Neural progenitor cell (in vitro differentiated cells): Measurements from ENCODE around the gene APIP.

Experiments used
- EZH2phosphoT487 ChIP-seq: fragments of 200-600 bp; sonication (generic); IDR thresholded peaks from 2 replicates; pipeline ENCODE4 v1.6.1; 2017; ENCODE audit warnings: antibody characterized with exemption
- TF ChIP-seq, protein P1 (sequence below): fragments of 200-600 bp; sonication (generic); IDR thresholded peaks from 2 replicates; pipeline ENCODE4 v1.5.1; 2017; ENCODE audit warnings: antibody characterized with exemption, mild to moderate bottlenecking

DNA sequence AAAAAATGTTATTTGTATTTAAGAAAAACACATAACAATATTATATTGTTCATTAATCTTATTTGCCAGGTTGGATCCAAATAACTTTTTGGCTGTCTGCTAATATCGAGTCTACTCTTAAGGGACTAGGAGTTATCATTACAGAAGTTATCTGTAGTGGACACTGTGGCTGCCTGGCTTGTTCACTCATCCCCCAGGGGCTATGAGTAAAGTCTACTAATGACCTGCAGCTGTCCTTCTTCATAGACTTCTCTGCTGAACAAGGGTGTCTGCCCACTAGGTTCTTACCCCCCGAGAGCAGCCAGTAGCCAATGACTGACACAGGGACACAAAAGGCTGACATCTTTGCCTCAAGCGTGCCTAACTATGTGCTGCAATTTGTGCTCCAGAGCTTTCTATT is 69.7 kb downstream of the APIP start:
- TF ChIP-seq, protein P1, sequence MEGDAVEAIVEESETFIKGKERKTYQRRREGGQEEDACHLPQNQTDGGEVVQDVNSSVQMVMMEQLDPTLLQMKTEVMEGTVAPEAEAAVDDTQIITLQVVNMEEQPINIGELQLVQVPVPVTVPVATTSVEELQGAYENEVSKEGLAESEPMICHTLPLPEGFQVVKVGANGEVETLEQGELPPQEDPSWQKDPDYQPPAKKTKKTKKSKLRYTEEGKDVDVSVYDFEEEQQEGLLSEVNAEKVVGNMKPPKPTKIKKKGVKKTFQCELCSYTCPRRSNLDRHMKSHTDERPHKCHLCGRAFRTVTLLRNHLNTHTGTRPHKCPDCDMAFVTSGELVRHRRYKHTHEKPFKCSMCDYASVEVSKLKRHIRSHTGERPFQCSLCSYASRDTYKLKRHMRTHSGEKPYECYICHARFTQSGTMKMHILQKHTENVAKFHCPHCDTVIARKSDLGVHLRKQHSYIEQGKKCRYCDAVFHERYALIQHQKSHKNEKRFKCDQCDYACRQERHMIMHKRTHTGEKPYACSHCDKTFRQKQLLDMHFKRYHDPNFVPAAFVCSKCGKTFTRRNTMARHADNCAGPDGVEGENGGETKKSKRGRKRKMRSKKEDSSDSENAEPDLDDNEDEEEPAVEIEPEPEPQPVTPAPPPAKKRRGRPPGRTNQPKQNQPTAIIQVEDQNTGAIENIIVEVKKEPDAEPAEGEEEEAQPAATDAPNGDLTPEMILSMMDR: no peak
- TF ChIP-seq EZH2phosphoT487: no peak
